ENCODE results near the gene SEC14L1.

The SEC14L1 gene

DNA sequence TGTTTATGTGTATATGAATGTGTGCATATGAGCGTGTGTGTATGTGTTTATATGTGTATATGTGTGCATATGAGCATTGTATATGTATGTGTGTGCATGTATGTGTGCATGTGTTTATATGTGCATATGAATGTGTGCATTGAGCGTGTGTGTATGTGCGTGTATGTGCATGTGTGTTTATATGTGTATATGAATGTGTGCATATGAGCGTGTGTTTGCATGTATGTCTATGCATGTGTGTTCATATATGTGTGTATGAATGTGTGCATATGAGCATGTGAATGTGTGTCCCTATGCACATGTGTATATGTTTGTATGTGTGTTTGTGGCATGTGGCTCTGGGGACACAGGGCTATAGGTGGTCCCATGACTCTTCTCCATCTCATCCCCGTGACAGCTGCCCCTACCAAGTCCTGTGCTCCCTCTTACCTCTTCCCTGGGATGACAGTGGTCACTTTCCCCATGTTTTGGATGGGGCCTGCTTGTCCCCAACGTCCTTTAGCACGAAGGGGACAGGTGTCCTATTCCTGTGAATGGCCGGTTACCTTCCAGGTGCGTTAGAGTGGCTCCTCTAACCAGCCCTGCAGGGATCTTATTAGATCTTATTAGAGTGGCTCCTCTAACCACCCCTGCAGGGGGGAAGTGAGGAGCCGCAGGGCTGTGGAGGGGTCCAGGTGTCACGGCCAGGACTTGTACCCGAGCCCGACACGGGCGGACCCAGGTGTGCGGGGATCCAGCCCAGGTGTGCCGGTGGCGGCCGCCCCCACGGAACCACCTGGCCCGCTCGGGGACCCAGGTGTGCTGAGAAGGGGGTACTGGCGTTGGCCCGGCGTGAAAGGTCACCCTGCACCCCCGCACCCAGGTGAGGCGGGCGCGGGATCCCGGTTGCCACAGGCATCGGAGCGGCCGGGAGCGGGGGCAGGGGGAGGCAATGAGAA is 105.6 kb downstream of the SEC14L1 start:
- TF ChIP-seq, protein P1, sequence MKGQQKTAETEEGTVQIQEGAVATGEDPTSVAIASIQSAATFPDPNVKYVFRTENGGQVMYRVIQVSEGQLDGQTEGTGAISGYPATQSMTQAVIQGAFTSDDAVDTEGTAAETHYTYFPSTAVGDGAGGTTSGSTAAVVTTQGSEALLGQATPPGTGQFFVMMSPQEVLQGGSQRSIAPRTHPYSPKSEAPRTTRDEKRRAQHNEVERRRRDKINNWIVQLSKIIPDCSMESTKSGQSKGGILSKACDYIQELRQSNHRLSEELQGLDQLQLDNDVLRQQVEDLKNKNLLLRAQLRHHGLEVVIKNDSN (IDR thresholded peaks at IDR 0.05): no peak
- TF ChIP-seq TCF12 (IDR thresholded peaks at IDR 0.05; ENCODE audit: low read depth) (no peak), ZBTB7A (IDR thresholded peaks at IDR 0.05; ENCODE audit: low read depth) (no peak), YY1 (IDR thresholded peaks at IDR 0.05; ENCODE audit: low read depth) (no peak)
- TF ChIP-seq, protein P2, sequence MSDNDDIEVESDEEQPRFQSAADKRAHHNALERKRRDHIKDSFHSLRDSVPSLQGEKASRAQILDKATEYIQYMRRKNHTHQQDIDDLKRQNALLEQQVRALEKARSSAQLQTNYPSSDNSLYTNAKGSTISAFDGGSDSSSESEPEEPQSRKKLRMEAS (IDR thresholded peaks at IDR 0.05): no peak

- TF ChIP-seq ZBTB7A (IDR thresholded peaks at IDR 0.05; ENCODE audit: low read depth): peak; percentile 96
- peak; percentile 86 for TF ChIP-seq RAD21 (IDR thresholded peaks at IDR 0.05; ENCODE audit: low read depth)
- TF ChIP-seq, protein P2 (IDR thresholded peaks at IDR 0.05): no peak
- 0 out of 2 replicates have a peak, but pooled peaks have one; percentile 16 for TF ChIP-seq TCF12 (IDR thresholded peaks at IDR 0.05; ENCODE audit: low read depth)
Measured at GRCh38 chr17:77247048-77247541, 106.3 kb downstream of the SEC14L1 start.

DNA sequence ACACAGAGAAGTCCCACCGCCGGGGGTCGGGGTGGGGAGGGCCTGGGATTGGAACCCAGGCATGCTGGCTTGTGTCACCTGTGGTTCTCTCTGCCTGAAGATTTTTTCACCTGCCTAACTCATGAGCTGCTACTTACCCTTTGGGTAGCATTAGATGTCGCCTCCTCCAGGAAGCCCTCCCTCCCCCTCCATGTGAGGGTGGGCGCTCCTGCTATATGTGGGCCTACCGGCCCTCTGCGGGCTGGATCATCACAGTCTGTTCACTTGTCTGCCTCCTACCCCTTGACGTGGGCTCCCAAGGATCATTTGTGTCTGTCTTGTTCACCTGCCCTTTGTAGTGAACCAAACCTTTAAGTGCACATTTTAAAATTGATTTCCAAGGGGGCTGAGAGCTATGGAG is 106.8 kb downstream of the SEC14L1 start:
- TF ChIP-seq, protein P2 (IDR thresholded peaks at IDR 0.05): no peak
- no peak for TF ChIP-seq CEBPB (IDR thresholded peaks at IDR 0.05)

DNA sequence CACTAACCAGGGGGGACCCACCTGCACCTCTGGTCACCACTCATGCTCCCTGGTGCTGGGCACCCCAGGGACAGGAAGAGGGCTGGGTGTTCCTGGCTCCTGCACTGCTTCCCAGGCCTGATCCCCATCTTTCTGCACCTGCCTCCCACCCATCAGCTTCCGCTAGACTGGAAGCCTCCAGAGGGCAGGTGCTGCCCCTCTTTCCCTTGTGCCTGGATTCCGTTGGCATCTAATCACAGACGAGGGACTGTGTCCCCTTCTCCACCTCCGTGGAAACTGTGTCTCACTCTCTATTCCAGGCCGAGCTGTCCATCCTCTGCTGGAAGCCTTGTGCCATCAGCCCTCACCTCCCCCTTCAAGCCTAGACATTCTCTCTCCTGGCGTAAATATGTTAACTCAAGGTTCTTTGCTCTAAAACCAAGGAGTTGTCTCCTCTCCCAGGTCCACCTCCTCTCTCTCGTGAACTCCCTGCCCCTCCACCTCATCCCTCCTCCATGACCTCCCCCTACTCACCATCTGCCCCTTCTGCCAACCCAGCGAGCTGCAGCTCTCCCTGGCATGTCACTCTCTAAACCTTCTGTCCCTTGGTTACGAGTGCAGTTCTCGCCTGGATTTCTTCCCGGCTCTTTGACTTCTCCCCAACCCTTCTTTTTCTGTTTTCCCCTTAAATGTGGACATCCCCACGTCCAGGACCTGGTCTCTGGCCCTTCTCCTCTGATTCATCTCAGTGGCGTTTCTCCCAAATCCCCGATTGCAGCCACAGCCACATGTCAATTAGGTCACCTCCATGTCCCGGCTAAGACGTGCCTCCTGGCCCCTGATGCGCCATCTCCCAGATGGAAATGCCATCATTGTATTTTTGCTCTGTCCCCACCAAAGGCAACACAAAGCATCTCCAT is 107.7 kb downstream of the SEC14L1 start:
- TF ChIP-seq TAF1 (IDR thresholded peaks at IDR 0.05; ENCODE audit: low read depth): no peak
- TF ChIP-seq, protein P1 (IDR thresholded peaks at IDR 0.05): no peak
- no peak for TF ChIP-seq TEAD4 (IDR thresholded peaks at IDR 0.05)
- TF ChIP-seq RAD21 (IDR thresholded peaks at IDR 0.05; ENCODE audit: low read depth): no peak
- TF ChIP-seq NFIC (IDR thresholded peaks at IDR 0.05): no peak
- no peak for TF ChIP-seq EP300 (IDR thresholded peaks at IDR 0.05; ENCODE audit: borderline replicate concordance)

DNA sequence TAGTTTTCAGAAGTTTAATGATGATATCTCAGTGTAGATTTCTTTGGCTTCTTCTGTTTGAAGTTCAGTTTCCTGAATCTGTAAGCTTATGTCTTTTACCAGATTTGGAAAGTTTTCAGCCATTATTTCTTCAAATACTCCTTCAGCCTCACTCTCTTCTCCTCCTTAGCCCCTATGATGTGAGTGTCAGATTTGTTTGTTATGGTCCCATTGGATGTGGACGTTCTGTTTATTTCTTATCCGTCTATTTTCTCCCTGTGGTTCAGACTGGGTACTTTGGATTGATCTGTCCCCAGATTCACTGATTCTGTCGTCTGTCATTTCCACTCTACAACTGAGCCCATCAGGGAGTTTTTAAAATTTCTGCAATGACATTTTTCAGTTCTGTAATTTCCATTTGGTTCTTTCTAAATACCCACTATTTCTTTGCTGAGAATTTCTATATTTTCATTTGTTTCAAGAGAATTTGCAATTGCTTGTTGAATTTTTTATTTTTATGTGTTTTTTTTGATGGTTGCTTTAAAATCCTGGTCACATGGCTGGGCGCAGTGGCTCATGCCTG is 110.9 kb downstream of the SEC14L1 start:
- TF ChIP-seq EGR1 (IDR thresholded peaks at IDR 0.05): no peak
- no peak for TF ChIP-seq TCF12 (IDR thresholded peaks at IDR 0.05; ENCODE audit: low read depth)
- TF ChIP-seq TEAD4 (IDR thresholded peaks at IDR 0.05): no peak
- TF ChIP-seq NFIC (IDR thresholded peaks at IDR 0.05): no peak
- TF ChIP-seq, protein P2 (IDR thresholded peaks at IDR 0.05): no peak

GRCh38 chr17:77253611-77254051 is 112.9 kb downstream of the SEC14L1 start:
- TF ChIP-seq, protein P3, sequence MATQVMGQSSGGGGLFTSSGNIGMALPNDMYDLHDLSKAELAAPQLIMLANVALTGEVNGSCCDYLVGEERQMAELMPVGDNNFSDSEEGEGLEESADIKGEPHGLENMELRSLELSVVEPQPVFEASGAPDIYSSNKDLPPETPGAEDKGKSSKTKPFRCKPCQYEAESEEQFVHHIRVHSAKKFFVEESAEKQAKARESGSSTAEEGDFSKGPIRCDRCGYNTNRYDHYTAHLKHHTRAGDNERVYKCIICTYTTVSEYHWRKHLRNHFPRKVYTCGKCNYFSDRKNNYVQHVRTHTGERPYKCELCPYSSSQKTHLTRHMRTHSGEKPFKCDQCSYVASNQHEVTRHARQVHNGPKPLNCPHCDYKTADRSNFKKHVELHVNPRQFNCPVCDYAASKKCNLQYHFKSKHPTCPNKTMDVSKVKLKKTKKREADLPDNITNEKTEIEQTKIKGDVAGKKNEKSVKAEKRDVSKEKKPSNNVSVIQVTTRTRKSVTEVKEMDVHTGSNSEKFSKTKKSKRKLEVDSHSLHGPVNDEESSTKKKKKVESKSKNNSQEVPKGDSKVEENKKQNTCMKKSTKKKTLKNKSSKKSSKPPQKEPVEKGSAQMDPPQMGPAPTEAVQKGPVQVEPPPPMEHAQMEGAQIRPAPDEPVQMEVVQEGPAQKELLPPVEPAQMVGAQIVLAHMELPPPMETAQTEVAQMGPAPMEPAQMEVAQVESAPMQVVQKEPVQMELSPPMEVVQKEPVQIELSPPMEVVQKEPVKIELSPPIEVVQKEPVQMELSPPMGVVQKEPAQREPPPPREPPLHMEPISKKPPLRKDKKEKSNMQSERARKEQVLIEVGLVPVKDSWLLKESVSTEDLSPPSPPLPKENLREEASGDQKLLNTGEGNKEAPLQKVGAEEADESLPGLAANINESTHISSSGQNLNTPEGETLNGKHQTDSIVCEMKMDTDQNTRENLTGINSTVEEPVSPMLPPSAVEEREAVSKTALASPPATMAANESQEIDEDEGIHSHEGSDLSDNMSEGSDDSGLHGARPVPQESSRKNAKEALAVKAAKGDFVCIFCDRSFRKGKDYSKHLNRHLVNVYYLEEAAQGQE (IDR thresholded peaks at IDR 0.05; ENCODE audit: low read depth): no peak
- no peak for TF ChIP-seq RAD21 (IDR thresholded peaks at IDR 0.05; ENCODE audit: low read depth)
- no peak for TF ChIP-seq TEAD4 (IDR thresholded peaks at IDR 0.05)
- no peak for TF ChIP-seq TAF1 (IDR thresholded peaks at IDR 0.05; ENCODE audit: low read depth)
- no peak for TF ChIP-seq ZBTB7A (IDR thresholded peaks at IDR 0.05; ENCODE audit: low read depth)
- no peak for TF ChIP-seq CEBPB (IDR thresholded peaks at IDR 0.05)
- TF ChIP-seq EP300 (IDR thresholded peaks at IDR 0.05; ENCODE audit: borderline replicate concordance): no peak
- no peak for TF ChIP-seq NFIC (IDR thresholded peaks at IDR 0.05)
- TF ChIP-seq, protein P1 (IDR thresholded peaks at IDR 0.05): no peak
- TF ChIP-seq TCF12 (IDR thresholded peaks at IDR 0.05; ENCODE audit: low read depth): no peak
- TF ChIP-seq YY1 (IDR thresholded peaks at IDR 0.05; ENCODE audit: low read depth): no peak
- TF ChIP-seq CREB1 (IDR thresholded peaks at IDR 0.05; ENCODE audit: low read depth): no peak
- TF ChIP-seq, protein P2 (IDR thresholded peaks at IDR 0.05): no peak
- TF ChIP-seq EGR1 (IDR thresholded peaks at IDR 0.05): no peak
- TF ChIP-seq FOXM1 (IDR thresholded peaks at IDR 0.05; ENCODE audit: borderline replicate concordance, low read depth): no peak

Data from Ishikawa (cell line).